SK-N-SH treated with all-trans-retinoic acid at 6 μM for 48 hours (cell line): ENCODE measurements around the gene CADM1.

Source experiments
- ATAC-seq: fragments of 200-7000 bp; cut with Tn5 transposase; 3 replicates; pipeline ENCODE4 v1.9.1; 2020; ENCODE audit warnings: mild to moderate bottlenecking, moderate library complexity
- ARNTL ChIP-seq: fragments of 450-650 bp; formaldehyde crosslinking; IDR thresholded peaks from 2 replicates; pipeline ENCODE4 v1.5.0; 2020; ENCODE audit warnings: low read depth, mild to moderate bottlenecking, moderate library complexity, borderline replicate concordance
- BACH2 ChIP-seq: fragments of 250-450 bp; sonication (Bioruptor Pico); IDR thresholded peaks from 2 replicates; pipeline ENCODE4 v1.9.0; 2021; ENCODE audit warnings: mild to moderate bottlenecking, borderline replicate concordance
- CREB5 ChIP-seq: fragments of 250-450 bp; sonication (Bioruptor Pico); IDR thresholded peaks from 2 replicates; pipeline ENCODE4 v1.5.1; 2020; ENCODE audit warnings: low read depth, mild to moderate bottlenecking, moderate library complexity
- CSDC2 ChIP-seq: fragments of 250-450 bp; sonication (Bioruptor Pico); IDR thresholded peaks from 2 replicates; pipeline ENCODE4 v1.5.0; 2020; ENCODE audit warnings: mild to moderate bottlenecking, moderate library complexity
- GLIS3 ChIP-seq: fragments of 250-450 bp; sonication (Bioruptor Pico); IDR thresholded peaks from 2 replicates; pipeline ENCODE4 v1.5.0; 2020; ENCODE audit warnings: mild to moderate bottlenecking, moderate library complexity
- ISL1 ChIP-seq: fragments of 250-450 bp; sonication (Bioruptor Pico); IDR thresholded peaks from 2 replicates; pipeline ENCODE4 v2.1.2; 2022; ENCODE audit warnings: mild to moderate bottlenecking, moderate library complexity
- OSR1 ChIP-seq: fragments of 250-450 bp; sonication (Bioruptor Pico); IDR thresholded peaks from 2 replicates; pipeline ENCODE4 v1.8.0; 2022; ENCODE audit warnings: moderate library complexity, mild to moderate bottlenecking, inconsistent platforms
- PATZ1 ChIP-seq: fragments of 250-450 bp; sonication (Bioruptor Pico); IDR thresholded peaks from 2 replicates; pipeline ENCODE4 v1.8.0; 2020; ENCODE audit warnings: mild to moderate bottlenecking, moderate library complexity, borderline replicate concordance
- PPARA ChIP-seq: fragments of 250-450 bp; sonication (Bioruptor Pico); IDR thresholded peaks from 2 replicates; pipeline ENCODE4 v1.5.0; 2020; ENCODE audit warnings: mild to moderate bottlenecking, borderline replicate concordance
- RARB ChIP-seq: fragments of 250-450 bp; sonication (Bioruptor Pico); IDR thresholded peaks from 2 replicates; pipeline ENCODE4 v1.8.0; 2021; ENCODE audit warnings: mild to moderate bottlenecking, moderate library complexity
- SNAI2 ChIP-seq: fragments of 250-450 bp; sonication (Bioruptor Pico); IDR thresholded peaks from 2 replicates; pipeline ENCODE4 v1.5.0; 2020; ENCODE audit warnings: mild to moderate bottlenecking, moderate library complexity
- TCF4 ChIP-seq: fragments of 250-450 bp; sonication (Bioruptor Pico); IDR thresholded peaks from 2 replicates; pipeline ENCODE4 v1.8.0; 2021; ENCODE audit warnings: mild to moderate bottlenecking, moderate library complexity, borderline replicate concordance
- TOX ChIP-seq: fragments of 250-450 bp; sonication (Bioruptor Pico); IDR thresholded peaks from 2 replicates; pipeline ENCODE4 v1.8.0; 2021; ENCODE audit warnings: mild to moderate bottlenecking, moderate library complexity, borderline replicate concordance
- ZC3H10 ChIP-seq: fragments of 250-450 bp; sonication (Bioruptor Pico); IDR thresholded peaks from 2 replicates; pipeline ENCODE4 v1.5.1; 2021; ENCODE audit warnings: mild to moderate bottlenecking, moderate library complexity
- ZFP3 ChIP-seq: fragments of 250-450 bp; sonication (Bioruptor Pico); IDR thresholded peaks from 2 replicates; pipeline ENCODE4 v1.5.0; 2020; ENCODE audit warnings: mild to moderate bottlenecking, moderate library complexity
- ZFP30 ChIP-seq: fragments of 450-650 bp; formaldehyde crosslinking; IDR thresholded peaks from 2 replicates; pipeline ENCODE4 v1.5.0; 2022; ENCODE audit warnings: mild to moderate bottlenecking, moderate library complexity
- ZNF565 ChIP-seq: fragments of 450-650 bp; formaldehyde crosslinking; conservative IDR thresholded peaks from 2 replicates; pipeline ENCODE4 v1.5.0; 2020; ENCODE audit warnings: low read depth, mild to moderate bottlenecking, moderate library complexity
- TF ChIP-seq, protein P1 (sequence below): fragments of 250-450 bp; sonication (Bioruptor Pico); IDR thresholded peaks from 2 replicates; pipeline ENCODE4 v1.5.0; 2020; ENCODE audit warnings: mild to moderate bottlenecking, moderate library complexity
- TF ChIP-seq, protein P2 (sequence below): fragments of 250-450 bp; sonication (Bioruptor Pico); IDR thresholded peaks from 2 replicates; pipeline ENCODE4 v1.8.0; 2021; ENCODE audit warnings: low read depth, mild to moderate bottlenecking, moderate library complexity, borderline replicate concordance

Gene CADM1

GRCh38 chr11:115219376-115219775 is 284.8 kb downstream of the CADM1 start:
- ATAC-seq: no peak
- TF ChIP-seq, protein P1, sequence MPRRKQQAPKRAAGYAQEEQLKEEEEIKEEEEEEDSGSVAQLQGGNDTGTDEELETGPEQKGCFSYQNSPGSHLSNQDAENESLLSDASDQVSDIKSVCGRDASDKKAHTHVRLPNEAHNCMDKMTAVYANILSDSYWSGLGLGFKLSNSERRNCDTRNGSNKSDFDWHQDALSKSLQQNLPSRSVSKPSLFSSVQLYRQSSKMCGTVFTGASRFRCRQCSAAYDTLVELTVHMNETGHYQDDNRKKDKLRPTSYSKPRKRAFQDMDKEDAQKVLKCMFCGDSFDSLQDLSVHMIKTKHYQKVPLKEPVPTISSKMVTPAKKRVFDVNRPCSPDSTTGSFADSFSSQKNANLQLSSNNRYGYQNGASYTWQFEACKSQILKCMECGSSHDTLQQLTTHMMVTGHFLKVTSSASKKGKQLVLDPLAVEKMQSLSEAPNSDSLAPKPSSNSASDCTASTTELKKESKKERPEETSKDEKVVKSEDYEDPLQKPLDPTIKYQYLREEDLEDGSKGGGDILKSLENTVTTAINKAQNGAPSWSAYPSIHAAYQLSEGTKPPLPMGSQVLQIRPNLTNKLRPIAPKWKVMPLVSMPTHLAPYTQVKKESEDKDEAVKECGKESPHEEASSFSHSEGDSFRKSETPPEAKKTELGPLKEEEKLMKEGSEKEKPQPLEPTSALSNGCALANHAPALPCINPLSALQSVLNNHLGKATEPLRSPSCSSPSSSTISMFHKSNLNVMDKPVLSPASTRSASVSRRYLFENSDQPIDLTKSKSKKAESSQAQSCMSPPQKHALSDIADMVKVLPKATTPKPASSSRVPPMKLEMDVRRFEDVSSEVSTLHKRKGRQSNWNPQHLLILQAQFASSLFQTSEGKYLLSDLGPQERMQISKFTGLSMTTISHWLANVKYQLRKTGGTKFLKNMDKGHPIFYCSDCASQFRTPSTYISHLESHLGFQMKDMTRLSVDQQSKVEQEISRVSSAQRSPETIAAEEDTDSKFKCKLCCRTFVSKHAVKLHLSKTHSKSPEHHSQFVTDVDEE (CRISPR knock-in tag): no peak
- TF ChIP-seq SNAI2 (no peak), TCF4 (no peak), PATZ1 (CRISPR knock-in tag) (no peak), ZNF565 (no peak), CREB5 (CRISPR knock-in tag) (no peak), ARNTL (CRISPR knock-in tag) (no peak), ISL1 (CRISPR knock-in tag) (no peak), BACH2 (CRISPR knock-in tag) (no peak), PPARA (no peak), CSDC2 (no peak), RARB (CRISPR knock-in tag) (no peak), ZFP30 (CRISPR knock-in tag) (no peak), TOX (CRISPR knock-in tag) (no peak), GLIS3 (CRISPR knock-in tag) (no peak)

GRCh38 chr11:115217726-115218311 is 286.4 kb downstream of the CADM1 start:
- ATAC-seq: no peak
- TF ChIP-seq, protein P1 (CRISPR knock-in tag): no peak
- TF ChIP-seq ZNF565 (no peak), ZC3H10 (CRISPR knock-in tag) (no peak), CREB5 (CRISPR knock-in tag) (no peak), PPARA (no peak), ZFP3 (CRISPR knock-in tag) (no peak), OSR1 (CRISPR knock-in tag) (no peak), GLIS3 (CRISPR knock-in tag) (no peak)
- TF ChIP-seq, protein P2, sequence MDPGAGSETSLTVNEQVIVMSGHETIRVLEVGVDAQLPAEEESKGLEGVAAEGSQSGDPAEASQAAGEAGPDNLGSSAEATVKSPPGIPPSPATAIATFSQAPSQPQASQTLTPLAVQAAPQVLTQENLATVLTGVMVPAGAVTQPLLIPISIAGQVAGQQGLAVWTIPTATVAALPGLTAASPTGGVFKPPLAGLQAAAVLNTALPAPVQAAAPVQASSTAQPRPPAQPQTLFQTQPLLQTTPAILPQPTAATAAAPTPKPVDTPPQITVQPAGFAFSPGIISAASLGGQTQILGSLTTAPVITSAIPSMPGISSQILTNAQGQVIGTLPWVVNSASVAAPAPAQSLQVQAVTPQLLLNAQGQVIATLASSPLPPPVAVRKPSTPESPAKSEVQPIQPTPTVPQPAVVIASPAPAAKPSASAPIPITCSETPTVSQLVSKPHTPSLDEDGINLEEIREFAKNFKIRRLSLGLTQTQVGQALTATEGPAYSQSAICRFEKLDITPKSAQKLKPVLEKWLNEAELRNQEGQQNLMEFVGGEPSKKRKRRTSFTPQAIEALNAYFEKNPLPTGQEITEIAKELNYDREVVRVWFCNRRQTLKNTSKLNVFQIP (CRISPR knock-in tag): no peak
